RKO (cell line): Measurements from ENCODE around the gene CHAF1A.

Source experiments
- DNase-seq: peaks from one replicate; pipeline ENCODE4 v3.0.0-alpha.2; 2016; ENCODE audit warnings: low spot score

CHAF1A gene

GRCh38 chr19:4442819-4443146 lies 40.3 kb downstream of the CHAF1A start:
- DNase-seq: no peak

GRCh38 chr19:4443188-4443587 lies 40.7 kb downstream of the CHAF1A start:
- no peak for DNase-seq

GRCh38 chr19:4443966-4444764 lies 41.7 kb downstream of the CHAF1A start:
- DNase-seq: no peak

- DNase-seq: peak; percentile 39
Measured at GRCh38 chr19:4444765-4445741, 42.6 kb downstream of the CHAF1A start.

- no peak for DNase-seq
Measured at GRCh38 chr19:4445963-4446703, 43.7 kb downstream of the CHAF1A start.

GRCh38 chr19:4446704-4447200 lies 44.3 kb downstream of the CHAF1A start:
- no peak for DNase-seq

GRCh38 chr19:4447327-4448146 lies 45.1 kb downstream of the CHAF1A start:
- no peak for DNase-seq

GRCh38 chr19:4448147-4448985 lies 45.9 kb downstream of the CHAF1A start:
- DNase-seq: no peak

- DNase-seq: no peak
Measured at GRCh38 chr19:4449022-4449638, 46.7 kb downstream of the CHAF1A start.

- DNase-seq: no peak
Measured at GRCh38 chr19:4449639-4450028, 47.2 kb downstream of the CHAF1A start.

- no peak for DNase-seq
Measured at GRCh38 chr19:4452230-4452990, 50.0 kb downstream of the CHAF1A start.

- DNase-seq: no peak
Measured at GRCh38 chr19:4453232-4454179, 51.1 kb downstream of the CHAF1A start.

- no peak for DNase-seq
Measured at GRCh38 chr19:4454747-4455718, 52.6 kb downstream of the CHAF1A start.

- no peak for DNase-seq
Measured at GRCh38 chr19:4455719-4456475, 53.5 kb downstream of the CHAF1A start.

- peak; percentile 73 for DNase-seq
Measured at GRCh38 chr19:4456476-4456842, 54.0 kb downstream of the CHAF1A start.
